GM18858 (cell line): ENCODE results near the gene TMLHE.
"Not testable (repeated sequence)": the region's sequence is repeated elsewhere in the genome, so short reads cannot be mapped to it uniquely, and the experiment has no call there.

Experiments
- ATAC-seq: cut with Tn5 transposase; IDR thresholded peaks from one replicate; pipeline ENCODE4 v1.9.1; 2021; ENCODE audit not compliant: unreplicated experiment

TMLHE gene

DNA sequence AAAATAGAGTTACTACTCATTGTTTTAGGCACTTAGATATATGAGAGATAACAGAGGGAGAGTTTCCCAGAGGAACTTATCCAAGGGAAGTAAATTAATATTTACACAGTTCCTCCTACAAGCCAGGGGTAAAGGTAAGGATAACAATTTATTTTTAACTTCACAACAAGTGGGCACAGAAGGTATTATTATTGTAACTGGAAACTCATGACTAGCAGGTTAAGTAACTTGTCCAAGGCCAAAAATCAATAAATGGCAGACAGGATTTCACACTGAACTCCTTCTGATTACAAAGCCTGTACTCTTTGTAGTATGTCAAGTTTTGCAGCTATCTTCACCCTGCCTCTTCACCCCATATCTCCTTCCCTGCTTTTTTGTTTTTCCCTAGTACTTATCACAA lies 107.5 kb downstream of the TMLHE start:
- ATAC-seq = no peak

DNA sequence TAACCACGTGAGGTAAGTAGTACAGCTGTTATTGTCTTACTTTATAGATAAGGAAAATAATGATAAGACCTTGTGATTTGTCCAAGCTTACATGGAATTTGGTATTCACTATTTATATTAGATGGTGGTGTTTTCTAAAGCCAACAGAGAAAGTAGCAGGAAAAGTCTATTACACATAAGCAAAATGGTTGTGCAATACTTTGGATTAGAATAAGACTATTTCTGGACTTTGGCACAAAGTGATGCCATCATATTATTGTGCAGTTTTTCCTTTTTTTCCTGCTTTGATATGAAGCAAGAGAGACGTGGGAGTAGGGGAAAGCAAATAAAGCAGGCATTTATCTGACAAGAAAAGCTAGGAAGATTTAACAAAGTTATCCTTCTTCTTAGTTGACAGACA lies 117.6 kb downstream of the TMLHE start:
- ATAC-seq = not testable (repeated sequence)

DNA sequence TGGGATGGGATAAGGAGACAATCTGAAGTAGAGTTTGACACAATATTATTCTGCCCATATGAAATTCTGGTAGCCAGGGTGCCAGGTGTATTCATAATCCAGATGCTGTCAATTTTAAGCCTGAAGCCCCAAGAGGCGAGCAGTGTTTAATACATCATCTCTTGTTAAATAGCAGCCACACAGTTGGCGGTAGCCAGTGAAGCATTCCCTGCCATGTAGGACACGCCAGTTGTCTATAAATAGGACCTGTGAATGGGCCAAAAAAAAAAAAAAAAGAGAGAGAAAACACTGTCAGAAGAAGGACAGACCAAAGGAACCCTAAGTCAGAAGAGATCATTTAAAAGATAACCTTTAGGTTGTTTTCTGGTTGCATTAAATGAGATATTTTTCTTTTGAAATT lies 121.3 kb downstream of the TMLHE start:
- ATAC-seq = not testable (repeated sequence)

DNA sequence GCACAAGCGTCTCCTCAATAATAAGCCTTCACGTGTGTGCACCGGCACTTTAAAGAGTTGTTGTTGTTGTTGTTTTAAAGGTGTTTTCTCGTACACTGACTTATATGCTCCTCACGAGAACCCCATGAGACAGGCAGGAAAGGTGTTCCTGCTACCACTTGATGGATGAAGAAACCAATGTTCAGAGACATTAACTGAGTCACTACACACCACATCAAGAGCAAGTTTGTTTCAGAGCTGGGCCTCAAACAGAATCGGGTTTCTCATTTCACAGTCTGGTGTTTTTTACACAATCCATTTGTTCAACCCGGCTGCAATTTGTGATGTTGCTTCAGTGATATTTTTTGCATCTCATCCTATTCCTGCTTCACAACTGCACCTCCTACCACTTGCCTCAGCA lies 135.6 kb downstream of the TMLHE start:
- not testable (repeated sequence) for ATAC-seq

DNA sequence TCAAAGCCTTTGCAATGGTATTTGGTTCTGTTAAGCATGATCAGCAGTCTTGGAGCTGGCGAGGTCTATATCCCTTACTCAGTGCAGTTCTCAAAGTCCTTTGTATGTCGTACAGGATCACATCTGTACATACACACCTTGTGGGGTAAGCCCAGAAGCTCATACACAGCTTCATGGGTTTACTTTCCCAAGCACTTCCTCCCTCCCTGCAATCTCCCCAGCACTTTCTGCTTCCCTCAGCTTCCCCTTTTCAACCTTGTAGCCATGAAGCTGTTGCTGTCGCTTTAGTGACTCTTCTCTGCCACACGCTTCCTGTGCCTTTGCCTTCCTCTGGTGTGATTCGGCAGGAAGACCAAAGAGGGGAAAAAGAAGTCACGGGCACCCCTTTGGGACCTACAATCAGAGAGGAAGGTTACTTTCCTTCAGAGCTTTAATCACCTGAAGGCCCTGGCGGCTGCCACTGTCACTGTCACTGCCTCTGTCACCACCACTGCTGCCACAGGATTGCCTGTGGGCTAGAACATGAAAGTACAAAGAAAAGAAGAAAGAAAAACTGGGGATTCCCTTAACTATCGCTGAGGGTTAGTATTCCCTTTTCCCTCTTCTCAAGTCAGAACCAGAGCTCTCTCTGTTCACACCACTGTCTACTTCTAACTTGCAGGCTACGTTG lies 146.3 kb downstream of the TMLHE start:
- ATAC-seq = not testable (repeated sequence)

DNA sequence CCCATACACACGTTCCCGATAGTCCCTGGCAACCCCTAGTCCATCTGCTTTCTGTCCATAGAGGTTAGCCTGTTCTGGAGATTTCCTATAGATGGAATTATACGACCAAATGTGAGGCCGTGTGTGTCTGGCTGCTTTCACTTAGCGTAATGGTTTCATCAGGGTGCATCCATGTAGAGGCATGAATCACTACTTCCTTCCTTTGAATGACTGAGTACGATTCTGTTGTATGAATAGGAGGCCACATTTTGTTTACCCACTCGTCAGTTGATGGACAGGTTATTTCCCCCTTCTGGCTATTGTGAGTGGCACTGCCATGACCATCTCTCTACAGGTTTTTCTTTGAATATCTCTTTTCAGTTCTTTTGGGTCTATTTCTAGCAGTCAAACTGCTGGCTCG lies 152.3 kb downstream of the TMLHE start:
- ATAC-seq = not testable (repeated sequence)

DNA sequence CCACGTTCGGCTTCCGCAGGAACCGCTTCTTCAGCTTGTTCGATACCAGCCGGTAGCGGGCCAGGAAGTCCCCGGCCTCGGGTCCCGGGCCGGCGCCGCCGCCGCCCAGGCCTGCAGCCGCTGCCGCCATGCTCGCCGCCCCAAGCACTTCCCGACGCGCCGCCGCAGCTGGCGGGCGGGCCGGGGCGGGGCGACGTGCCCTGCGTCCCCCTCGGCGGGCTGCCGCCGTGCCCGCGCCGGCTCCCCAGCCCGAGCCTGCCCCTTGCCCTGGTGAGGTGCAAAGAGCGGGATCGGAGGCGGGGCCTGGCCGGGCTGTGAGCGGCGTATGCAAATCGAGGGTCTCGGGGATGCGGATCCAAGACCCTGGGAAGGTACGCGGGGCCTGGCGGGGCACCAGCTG lies 154.3 kb downstream of the TMLHE start, which contains the start of gene F8A3:
Gene F8A3, minus strand, starts transcription at position 150 of the 400 bp plus-strand sequence. Its CDS starts 20 bp downstream, at position 130.
- peak; percentile 57 for ATAC-seq

DNA sequence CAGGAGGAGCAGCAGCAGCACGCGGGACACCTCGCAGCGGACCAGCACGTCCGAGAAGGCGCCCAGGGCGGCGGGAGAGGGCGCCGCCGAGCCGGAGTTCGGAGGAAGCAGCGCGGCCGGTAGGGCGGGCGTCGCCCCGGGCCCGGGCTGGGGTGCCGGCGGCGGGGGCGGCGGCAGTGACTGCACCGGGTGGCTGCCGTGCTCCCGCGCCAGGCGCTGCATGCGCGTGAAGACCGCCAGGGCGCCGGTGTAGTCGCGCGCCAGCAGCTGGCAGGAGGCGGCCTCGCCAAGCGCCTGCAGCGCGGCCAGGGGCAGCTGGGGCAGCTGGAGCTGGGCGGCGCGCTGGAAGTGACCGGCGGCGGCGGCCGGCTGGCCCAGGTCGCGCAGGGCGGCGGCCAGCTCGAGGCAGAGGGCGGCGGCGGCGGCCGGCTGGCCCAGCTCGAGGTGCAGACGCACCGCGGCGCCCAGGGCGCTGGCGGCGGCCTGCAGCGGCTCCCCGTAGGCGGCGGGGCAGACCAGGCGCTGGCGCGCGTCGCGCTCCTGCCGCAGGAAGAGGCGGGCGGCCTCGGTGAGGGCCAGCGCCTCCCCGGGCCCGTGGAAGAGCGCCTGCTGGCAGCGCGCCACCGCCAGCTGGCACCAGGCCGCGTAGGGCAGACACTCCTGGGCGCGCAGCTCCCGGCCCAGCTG lies 154.8 kb downstream of the TMLHE start:
- ATAC-seq = peak; percentile 37

DNA sequence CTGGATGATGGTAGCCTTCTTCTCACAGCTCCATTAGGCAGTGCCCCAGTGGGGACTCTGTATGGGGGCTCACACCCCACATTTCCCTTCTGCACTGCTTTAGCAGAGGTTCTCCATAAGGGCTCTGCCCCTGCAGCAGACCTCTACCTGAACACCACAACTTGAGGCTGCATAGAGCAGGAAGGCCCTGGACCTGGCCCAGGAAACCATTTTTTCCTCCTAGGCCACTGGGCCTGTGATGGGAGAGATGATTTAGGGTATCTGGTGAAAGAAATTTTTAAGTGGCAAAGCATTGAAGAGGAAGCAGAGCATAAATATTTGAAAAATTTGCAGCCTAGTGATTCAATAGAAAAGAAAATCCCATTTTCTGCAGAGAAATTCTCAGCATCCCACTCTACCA lies 171.7 kb downstream of the TMLHE start:
- ATAC-seq = no peak
